ENCODE measurements around the gene MSANTD1.

MSANTD1 gene

DNA sequence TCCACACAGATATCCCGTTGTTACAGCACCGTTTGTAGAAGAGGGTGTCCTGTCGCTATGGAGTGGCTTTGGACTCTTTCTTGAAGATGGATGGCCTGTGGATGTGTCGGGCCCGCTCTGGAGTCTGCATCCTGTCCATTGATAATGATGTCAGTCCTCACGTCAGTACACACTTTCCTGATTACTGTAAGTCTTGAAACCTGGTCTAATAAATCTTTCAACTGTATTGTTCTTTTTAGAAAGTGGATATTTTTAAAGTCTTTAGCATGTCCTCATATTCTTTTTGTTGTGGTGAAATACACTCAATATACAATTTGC lies 14.9 kb downstream of the MSANTD1 start:
- Histone ChIP-seq H3K9ac (ENCODE audit: low read depth in 1 of 2, low read length in 2 of 2) (no peak overlapping the region), H3K36me3 (ENCODE audit: control insufficient read depth in 1 of 2, insufficient read depth in 2 of 2, low read length in 2 of 2) (no peaks in the 10 kb centered on the region), H3K4me1 (ENCODE audit: control insufficient read depth in 1 of 2, insufficient read depth in 2 of 2, low read length in 2 of 2) (no peaks in the 10 kb centered on the region), H3K27me3 (ENCODE audit: control insufficient read depth in 1 of 2, insufficient read depth in 2 of 2, low read length in 2 of 2) (no peaks in the 10 kb centered on the region), H3K4me3 (ENCODE audit: low read depth in 1 of 2, low read length in 2 of 2) (no peak overlapping the region), H3K9me3 (ENCODE audit: control insufficient read depth in 1 of 2, low read length in 2 of 2) (no peaks in the 10 kb centered on the region), H3K27ac (ENCODE audit: low read depth, low read length) (no peak overlapping the region)

DNA sequence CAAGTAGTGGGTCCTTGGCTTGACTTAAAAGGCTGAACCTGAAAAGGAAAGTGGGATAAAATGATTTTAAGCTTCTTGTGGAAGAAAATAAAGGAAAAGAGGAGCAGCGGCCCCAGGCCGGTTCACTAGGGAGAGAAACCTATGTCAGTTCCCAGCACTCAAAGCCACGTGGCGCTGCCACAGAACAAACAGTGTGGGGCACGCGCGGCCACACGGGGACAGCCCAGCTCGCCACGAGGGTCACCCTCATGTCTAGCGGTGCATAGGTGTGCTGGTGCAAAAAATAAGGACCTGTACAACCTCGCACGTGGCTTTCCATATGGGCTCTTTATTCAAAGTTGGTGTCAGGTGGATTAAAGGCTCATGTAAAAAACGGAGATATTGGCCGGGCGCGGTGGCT lies 17.1 kb downstream of the MSANTD1 start:
- Histone ChIP-seq H3K27ac (ENCODE audit: low read depth, low read length) (no peak overlapping the region), H3K9me3 (ENCODE audit: control insufficient read depth in 1 of 2, low read length in 2 of 2) (no peaks in the 10 kb centered on the region), H3K4me3 (ENCODE audit: low read depth in 1 of 2, low read length in 2 of 2) (no peak overlapping the region), H3K4me1 (ENCODE audit: control insufficient read depth in 1 of 2, insufficient read depth in 2 of 2, low read length in 2 of 2) (no peaks in the 10 kb centered on the region), H3K27me3 (ENCODE audit: control insufficient read depth in 1 of 2, insufficient read depth in 2 of 2, low read length in 2 of 2) (no peaks in the 10 kb centered on the region), H3K9ac (ENCODE audit: low read depth in 1 of 2, low read length in 2 of 2) (no peak overlapping the region), H3K36me3 (ENCODE audit: control insufficient read depth in 1 of 2, insufficient read depth in 2 of 2, low read length in 2 of 2) (no peaks in the 10 kb centered on the region)

DNA sequence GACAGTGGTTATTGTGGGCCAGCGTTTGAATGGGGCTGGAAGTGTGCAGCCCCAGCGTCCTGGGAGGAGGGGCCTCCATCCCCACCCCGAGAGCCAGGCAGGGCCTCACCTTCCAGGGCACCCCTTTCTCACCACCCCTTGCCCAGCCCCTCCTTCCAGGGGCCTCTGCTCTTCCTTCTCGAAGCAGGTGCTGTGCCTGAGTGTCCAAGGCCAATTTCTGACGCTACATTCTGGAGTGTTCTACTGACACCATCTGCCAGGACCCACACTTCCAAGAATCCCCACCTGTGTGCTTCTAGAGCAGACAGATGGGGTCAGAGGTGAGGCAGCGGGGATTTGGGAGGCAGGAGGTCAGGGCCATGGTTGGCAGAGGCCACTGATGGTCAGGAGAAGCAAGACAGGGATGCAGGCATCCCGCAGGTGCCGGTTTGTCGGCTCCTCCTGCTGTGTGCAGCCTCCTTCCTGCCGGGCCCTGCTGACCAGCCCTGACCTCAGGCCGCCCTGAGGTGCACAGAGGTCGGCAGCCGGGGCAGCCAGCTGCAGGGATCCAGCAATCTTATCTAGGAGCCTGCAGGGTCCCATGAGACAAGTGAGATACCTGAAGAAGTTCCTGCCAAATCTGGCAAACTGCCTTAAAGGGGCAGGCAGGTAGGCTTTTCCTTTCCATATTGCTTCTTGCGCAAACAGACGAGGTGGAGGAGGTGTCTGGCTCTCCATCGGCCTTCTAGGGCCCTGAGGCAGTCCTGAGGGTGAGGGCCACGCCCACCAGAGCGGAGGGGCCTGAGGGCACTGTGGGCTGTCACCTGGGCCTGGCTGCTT lies 18.8 kb downstream of the MSANTD1 start:
- no peak overlapping the region for H3K9ac ChIP-seq (ENCODE audit: low read depth in 1 of 2, low read length in 2 of 2)
- no peaks in the 10 kb centered on the region for H3K27me3 ChIP-seq (ENCODE audit: control insufficient read depth in 1 of 2, insufficient read depth in 2 of 2, low read length in 2 of 2)
- no peaks in the 10 kb centered on the region for H3K4me1 ChIP-seq (ENCODE audit: control insufficient read depth in 1 of 2, insufficient read depth in 2 of 2, low read length in 2 of 2)
- no peak overlapping the region for H3K27ac ChIP-seq (ENCODE audit: low read depth, low read length)
- no peak overlapping the region for H3K4me3 ChIP-seq (ENCODE audit: low read depth in 1 of 2, low read length in 2 of 2)
- H3K36me3 ChIP-seq (ENCODE audit: control insufficient read depth in 1 of 2, insufficient read depth in 2 of 2, low read length in 2 of 2): no peaks in the 10 kb centered on the region
- H3K9me3 ChIP-seq (ENCODE audit: control insufficient read depth in 1 of 2, low read length in 2 of 2): no peaks in the 10 kb centered on the region

DNA sequence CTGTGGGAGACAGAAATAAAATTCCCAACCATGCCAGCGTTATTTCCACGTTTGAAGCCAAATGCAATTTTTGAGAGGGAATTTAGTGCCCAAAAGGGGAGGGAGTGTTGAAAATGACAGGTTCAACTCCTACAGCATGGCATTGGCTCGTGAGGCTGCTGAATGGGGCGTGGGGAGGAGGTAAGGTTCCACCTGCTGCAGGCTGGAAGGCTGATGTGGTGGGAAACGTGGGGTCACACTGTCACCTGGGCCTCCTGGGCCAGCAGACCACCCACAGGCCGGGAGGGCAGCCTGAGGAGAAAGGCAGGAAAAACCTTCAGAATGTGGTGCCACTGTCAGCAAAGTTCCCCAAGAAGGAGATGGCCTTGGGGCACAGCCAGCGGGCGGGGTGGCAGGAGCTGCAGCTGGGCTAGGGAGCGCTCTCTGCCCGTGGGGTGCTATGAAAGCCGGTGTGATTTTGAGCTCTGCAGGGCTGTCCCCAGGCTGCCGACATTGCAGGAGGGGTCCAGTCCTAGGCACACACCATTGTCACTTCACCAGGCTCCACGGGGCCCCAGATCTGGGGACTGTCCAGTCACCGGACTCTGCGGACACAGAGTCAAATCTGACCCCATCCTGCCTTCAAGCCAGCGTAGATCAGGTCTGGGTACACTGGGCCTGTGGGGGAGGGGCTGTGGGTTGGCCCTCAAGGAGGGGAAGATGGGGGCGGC lies 19.6 kb downstream of the MSANTD1 start:
- Histone ChIP-seq H3K4me3 (ENCODE audit: low read depth in 1 of 2, low read length in 2 of 2) (no peak overlapping the region), H3K27ac (ENCODE audit: low read depth, low read length) (no peak overlapping the region), H3K4me1 (ENCODE audit: control insufficient read depth in 1 of 2, insufficient read depth in 2 of 2, low read length in 2 of 2) (no peaks in the 10 kb centered on the region), H3K9me3 (ENCODE audit: control insufficient read depth in 1 of 2, low read length in 2 of 2) (no peaks in the 10 kb centered on the region), H3K36me3 (ENCODE audit: control insufficient read depth in 1 of 2, insufficient read depth in 2 of 2, low read length in 2 of 2) (no peaks in the 10 kb centered on the region), H3K9ac (ENCODE audit: low read depth in 1 of 2, low read length in 2 of 2) (no peak overlapping the region), H3K27me3 (ENCODE audit: control insufficient read depth in 1 of 2, insufficient read depth in 2 of 2, low read length in 2 of 2) (no peaks in the 10 kb centered on the region)

DNA sequence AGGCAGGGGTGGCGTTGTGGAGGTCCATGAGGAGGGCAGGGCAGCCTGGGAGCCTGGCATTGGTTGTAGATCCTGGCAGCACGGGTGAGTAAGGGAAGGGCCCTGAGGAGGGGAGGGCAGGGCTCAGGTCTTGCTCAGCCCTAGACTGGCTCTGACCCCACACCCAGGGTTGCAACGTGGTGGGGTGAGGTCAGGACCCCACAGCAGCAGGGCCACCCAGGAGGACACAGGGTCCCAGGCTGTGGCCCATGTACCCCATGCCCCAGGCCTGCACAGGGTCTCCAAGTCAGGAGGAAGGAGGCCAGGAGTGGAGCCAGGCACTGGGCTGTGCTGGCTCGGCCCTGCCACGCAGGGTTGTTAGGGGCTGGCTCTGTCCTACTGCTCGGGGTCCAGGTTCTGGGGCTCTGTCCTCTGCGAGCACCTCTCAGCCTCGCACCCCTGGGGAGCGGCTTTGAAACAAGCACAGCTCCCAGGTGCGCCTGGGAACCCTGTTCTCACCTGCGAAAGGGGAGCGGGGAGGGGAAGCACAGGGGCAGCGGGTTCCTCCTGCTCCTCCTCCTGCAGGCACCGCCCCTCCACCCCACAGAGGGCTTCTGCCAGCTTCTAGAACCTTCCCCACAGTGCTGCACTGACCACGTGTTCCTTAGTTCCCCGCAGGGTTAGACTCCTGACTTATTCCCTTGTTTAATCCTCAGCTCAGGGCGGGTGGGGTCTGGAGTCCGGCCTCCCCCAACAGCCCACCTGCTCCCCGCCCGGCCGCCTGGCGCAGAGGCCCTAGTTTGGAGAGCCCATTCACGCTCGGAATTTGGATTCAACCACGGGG lies 20.4 kb downstream of the MSANTD1 start:
- Histone ChIP-seq H3K9me3 (ENCODE audit: control insufficient read depth in 1 of 2, low read length in 2 of 2) (no peaks in the 10 kb centered on the region), H3K4me3 (ENCODE audit: low read depth in 1 of 2, low read length in 2 of 2) (no peak overlapping the region), H3K36me3 (ENCODE audit: control insufficient read depth in 1 of 2, insufficient read depth in 2 of 2, low read length in 2 of 2) (no peaks in the 10 kb centered on the region), H3K27me3 (ENCODE audit: control insufficient read depth in 1 of 2, insufficient read depth in 2 of 2, low read length in 2 of 2) (no peaks in the 10 kb centered on the region), H3K4me1 (ENCODE audit: control insufficient read depth in 1 of 2, insufficient read depth in 2 of 2, low read length in 2 of 2) (no peaks in the 10 kb centered on the region), H3K9ac (ENCODE audit: low read depth in 1 of 2, low read length in 2 of 2) (no peak overlapping the region), H3K27ac (ENCODE audit: low read depth, low read length) (no peak overlapping the region)

DNA sequence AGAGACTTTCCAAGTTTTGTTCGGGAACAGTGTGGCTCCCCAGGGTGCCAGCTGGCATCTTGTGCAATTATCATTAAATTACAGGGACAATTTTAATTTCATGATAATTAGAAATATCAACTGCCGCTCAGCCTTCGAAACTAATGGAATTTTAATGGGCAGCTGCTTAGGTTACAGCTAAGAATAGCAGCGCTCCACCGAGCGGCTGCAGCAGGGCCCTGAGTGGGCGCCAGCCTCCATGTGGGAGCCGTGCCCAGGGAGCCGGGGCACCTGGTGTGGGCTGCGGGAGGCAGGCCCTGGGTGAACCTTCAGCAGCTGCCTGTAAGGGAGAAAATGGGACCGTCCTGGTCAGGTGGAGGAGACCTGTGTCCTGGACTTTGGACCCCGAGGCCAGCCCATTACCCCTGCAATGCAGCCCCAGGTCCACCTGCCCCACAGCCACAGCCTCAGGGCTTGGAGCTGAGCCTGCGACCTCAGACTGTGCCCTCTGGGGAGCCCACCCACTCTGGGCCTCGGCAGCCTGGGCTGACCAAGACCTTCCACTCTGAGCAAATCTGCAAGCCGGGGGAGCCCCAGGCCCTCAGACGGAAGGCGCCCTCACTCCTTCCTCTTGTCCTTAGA lies 21.1 kb downstream of the MSANTD1 start:
- no peaks in the 10 kb centered on the region for H3K4me1 ChIP-seq (ENCODE audit: control insufficient read depth in 1 of 2, insufficient read depth in 2 of 2, low read length in 2 of 2)
- H3K27me3 ChIP-seq (ENCODE audit: control insufficient read depth in 1 of 2, insufficient read depth in 2 of 2, low read length in 2 of 2): no peaks in the 10 kb centered on the region
- no peaks in the 10 kb centered on the region for H3K36me3 ChIP-seq (ENCODE audit: control insufficient read depth in 1 of 2, insufficient read depth in 2 of 2, low read length in 2 of 2)
- H3K9me3 ChIP-seq (ENCODE audit: control insufficient read depth in 1 of 2, low read length in 2 of 2): no peaks in the 10 kb centered on the region
- no peak overlapping the region for H3K9ac ChIP-seq (ENCODE audit: low read depth in 1 of 2, low read length in 2 of 2)
- no peak overlapping the region for H3K4me3 ChIP-seq (ENCODE audit: low read depth in 1 of 2, low read length in 2 of 2)
- no peak overlapping the region for H3K27ac ChIP-seq (ENCODE audit: low read depth, low read length)

DNA sequence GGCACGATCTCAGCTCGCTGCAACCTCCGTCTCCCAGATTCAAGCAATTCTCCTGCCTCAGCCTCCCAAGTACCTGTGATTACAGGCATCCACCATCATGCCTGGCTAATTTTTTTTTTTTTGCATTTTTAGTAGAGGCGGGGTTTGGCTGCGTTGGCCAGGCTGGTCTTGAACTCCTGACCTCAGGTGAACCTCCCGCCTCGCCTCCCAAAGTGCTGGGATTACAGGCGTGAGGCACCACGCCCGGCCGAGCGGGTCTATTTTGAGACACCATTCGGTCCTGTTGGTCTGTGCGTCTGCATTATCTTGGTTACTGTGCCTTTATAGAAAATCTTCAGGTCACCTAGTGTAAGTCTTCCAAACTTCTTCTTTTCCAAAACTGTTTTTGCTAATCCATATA lies 22.2 kb downstream of the MSANTD1 start:
- H3K4me1 ChIP-seq (ENCODE audit: control insufficient read depth in 1 of 2, insufficient read depth in 2 of 2, low read length in 2 of 2): no peaks in the 10 kb centered on the region

DNA sequence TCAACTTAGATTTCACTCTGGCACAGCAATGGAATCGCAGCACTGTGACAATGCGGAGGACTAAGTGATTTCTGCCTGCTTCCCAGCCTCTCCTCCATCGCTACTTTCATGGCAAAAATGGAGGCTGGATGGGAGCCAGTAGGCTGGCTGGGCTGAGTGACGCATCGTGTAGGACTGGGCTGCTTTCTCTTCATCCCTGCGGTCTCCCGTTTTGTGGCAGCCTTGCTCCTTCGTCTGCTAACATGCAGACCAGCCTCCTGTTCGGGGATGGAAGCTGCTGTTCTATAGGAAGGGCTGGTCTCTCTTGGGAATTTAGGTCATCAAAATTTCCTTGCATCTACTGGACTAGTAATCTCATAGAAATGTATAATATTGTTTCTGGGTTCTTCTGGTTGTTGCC lies 28.0 kb downstream of the MSANTD1 start:
- H3K36me3 ChIP-seq (ENCODE audit: control insufficient read depth in 1 of 2, insufficient read depth in 2 of 2, low read length in 2 of 2): no peaks in the 10 kb centered on the region
- no peak overlapping the region for H3K9ac ChIP-seq (ENCODE audit: low read depth in 1 of 2, low read length in 2 of 2)
- H3K4me1 ChIP-seq (ENCODE audit: control insufficient read depth in 1 of 2, insufficient read depth in 2 of 2, low read length in 2 of 2): no peaks in the 10 kb centered on the region
- no peaks in the 10 kb centered on the region for H3K9me3 ChIP-seq (ENCODE audit: control insufficient read depth in 1 of 2, low read length in 2 of 2)
- H3K27me3 ChIP-seq (ENCODE audit: control insufficient read depth in 1 of 2, insufficient read depth in 2 of 2, low read length in 2 of 2): no peaks in the 10 kb centered on the region
- H3K27ac ChIP-seq (ENCODE audit: low read depth, low read length): no peak overlapping the region
- H3K4me3 ChIP-seq (ENCODE audit: low read depth in 1 of 2, low read length in 2 of 2): no peak overlapping the region

More for the DNA sequence above, 22.2 kb downstream of the MSANTD1 start:
- no peaks in the 10 kb centered on the region for H3K27me3 ChIP-seq (ENCODE audit: control insufficient read depth in 1 of 2, insufficient read depth in 2 of 2, low read length in 2 of 2)
- no peak overlapping the region for H3K4me3 ChIP-seq (ENCODE audit: low read depth in 1 of 2, low read length in 2 of 2)
- H3K36me3 ChIP-seq (ENCODE audit: control insufficient read depth in 1 of 2, insufficient read depth in 2 of 2, low read length in 2 of 2): no peaks in the 10 kb centered on the region
- H3K9ac ChIP-seq (ENCODE audit: low read depth in 1 of 2, low read length in 2 of 2): no peak overlapping the region
- H3K27ac ChIP-seq (ENCODE audit: low read depth, low read length): no peak overlapping the region
- H3K9me3 ChIP-seq (ENCODE audit: control insufficient read depth in 1 of 2, low read length in 2 of 2): no peaks in the 10 kb centered on the region

DNA sequence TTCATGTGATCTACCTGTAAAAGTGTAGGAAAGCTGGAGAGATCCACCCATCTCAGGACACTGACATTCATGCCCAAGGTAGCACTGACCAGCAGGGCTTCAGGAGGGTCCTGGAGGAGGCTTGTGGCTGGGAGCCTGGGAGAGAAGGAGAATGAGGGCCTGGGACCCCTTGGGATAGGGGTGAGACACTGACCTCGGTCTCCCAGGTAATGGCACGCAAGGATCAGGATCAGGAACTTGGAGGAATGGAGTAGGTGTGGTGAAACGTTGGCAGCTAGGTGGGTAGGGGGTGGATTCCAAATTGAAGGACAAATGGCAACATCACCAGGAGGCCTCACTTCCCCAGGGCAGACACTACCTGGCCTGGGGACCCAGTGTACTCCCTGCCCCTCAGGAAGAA lies 31.5 kb downstream of the MSANTD1 start:
- Histone ChIP-seq H3K36me3 (ENCODE audit: control insufficient read depth in 1 of 2, insufficient read depth in 2 of 2, low read length in 2 of 2) (no peaks in the 10 kb centered on the region), H3K4me1 (ENCODE audit: control insufficient read depth in 1 of 2, insufficient read depth in 2 of 2, low read length in 2 of 2) (no peaks in the 10 kb centered on the region), H3K27ac (ENCODE audit: low read depth, low read length) (no peak overlapping the region), H3K9me3 (ENCODE audit: control insufficient read depth in 1 of 2, low read length in 2 of 2) (no peaks in the 10 kb centered on the region), H3K9ac (ENCODE audit: low read depth in 1 of 2, low read length in 2 of 2) (no peak overlapping the region), H3K4me3 (ENCODE audit: low read depth in 1 of 2, low read length in 2 of 2) (no peak overlapping the region), H3K27me3 (ENCODE audit: control insufficient read depth in 1 of 2, insufficient read depth in 2 of 2, low read length in 2 of 2) (no peaks in the 10 kb centered on the region)

DNA sequence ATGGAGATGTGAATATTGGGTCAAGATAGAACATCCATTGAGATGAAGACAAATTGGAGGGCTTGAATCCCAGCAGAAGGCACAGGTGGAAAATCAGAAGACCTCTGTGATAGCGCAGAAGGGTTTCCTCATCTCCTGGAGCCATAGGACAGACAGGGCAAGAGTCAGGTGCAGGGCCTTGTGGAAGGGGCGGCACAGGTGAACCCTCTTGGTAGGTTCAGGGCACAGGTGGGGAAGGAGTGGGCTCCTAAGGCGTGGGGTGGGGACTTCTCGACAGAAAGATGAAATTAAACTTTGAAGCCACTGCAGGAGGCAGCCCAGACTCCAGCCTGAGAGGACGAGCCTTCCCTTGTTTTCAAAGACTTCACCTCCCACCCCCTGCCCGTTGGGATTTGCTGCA lies 34.5 kb downstream of the MSANTD1 start:
- Histone ChIP-seq H3K36me3 (ENCODE audit: control insufficient read depth in 1 of 2, insufficient read depth in 2 of 2, low read length in 2 of 2) (no peaks in the 10 kb centered on the region), H3K27me3 (ENCODE audit: control insufficient read depth in 1 of 2, insufficient read depth in 2 of 2, low read length in 2 of 2) (peaks cover 14 to 20% of the 10 kb centered on the region in 2 donors), H3K4me3 (ENCODE audit: low read depth in 1 of 2, low read length in 2 of 2) (no peak overlapping the region), H3K9me3 (ENCODE audit: control insufficient read depth in 1 of 2, low read length in 2 of 2) (no peaks in the 10 kb centered on the region), H3K9ac (ENCODE audit: low read depth in 1 of 2, low read length in 2 of 2) (no peak overlapping the region), H3K4me1 (ENCODE audit: control insufficient read depth in 1 of 2, insufficient read depth in 2 of 2, low read length in 2 of 2) (peaks cover 0 to 4% of the 10 kb centered on the region in 2 donors), H3K27ac (ENCODE audit: low read depth, low read length) (no peak overlapping the region)
